Neural cell (in vitro differentiated cells): ENCODE measurements around the gene RITA1. TPM values are rescaled to one million over a fixed set of nuclear protein-coding genes. Genes with fewer than 3 reads are reported as not detected.

Source experiments
- H2AFZ ChIP-seq: fragments of 200-600, 300-800 bp; sonication (generic), shearing (Covaris generic); 2 replicates; pipeline ENCODE4 v1.6.0; 2014; ENCODE audit warnings: low read depth, mild to moderate bottlenecking, antibody characterized with exemption, low read length, moderate library complexity
- H3F3A ChIP-seq: fragments of 200-600 bp; shearing (Covaris generic); 2 replicates; pipeline ENCODE4 v1.6.1; 2016; ENCODE audit warnings: mild to moderate bottlenecking, moderate library complexity, mixed read lengths, antibody characterized with exemption, low read length; ENCODE audit not compliant: insufficient read depth, poor library complexity, severe bottlenecking
- H3K27ac ChIP-seq: fragments of 200-600, 300-800 bp; sonication (generic), shearing (Covaris generic); 2 replicates; pipeline ENCODE4 v1.5.1; 2014; ENCODE audit warnings: mild to moderate bottlenecking, low read length, moderate library complexity
- H3K27me3 ChIP-seq: fragments of 300-800, 200-600 bp; sonication (generic), shearing (Covaris generic); 2 replicates; pipeline ENCODE4 v1.6.0; 2014; ENCODE audit warnings: mild to moderate bottlenecking, low read depth, low read length, moderate library complexity; ENCODE audit not compliant: insufficient read depth
- H3K36me3 ChIP-seq: fragments of 300-800, 200-600 bp; sonication (generic), shearing (Covaris generic); 2 replicates; pipeline ENCODE4 v1.5.1; 2014; ENCODE audit warnings: mild to moderate bottlenecking, antibody characterized with exemption, low read length, moderate library complexity; ENCODE audit not compliant: insufficient read depth
- H3K4me2 ChIP-seq: fragments of 300-800, 200-600 bp; sonication (generic), shearing (Covaris generic); 2 replicates; pipeline ENCODE4 v1.6.0; 2014; ENCODE audit warnings: mild to moderate bottlenecking, low read length
- H3K4me3 ChIP-seq: fragments of 300-800, 200-600 bp; sonication (generic), shearing (Covaris generic); 2 replicates; pipeline ENCODE4 v1.5.1; 2014; ENCODE audit warnings: mild to moderate bottlenecking, low read length, moderate library complexity
- H3K79me2 ChIP-seq: fragments of 200-600 bp; shearing (Covaris generic); replicated peaks from 2 replicates; pipeline ENCODE4 v1.6.0; 2014; ENCODE audit warnings: mild to moderate bottlenecking, low read length, moderate library complexity; ENCODE audit not compliant: insufficient read depth
- H3K9ac ChIP-seq: fragments of 300-800, 200-600 bp; sonication (generic), shearing (Covaris generic); 2 replicates; pipeline ENCODE4 v1.6.1; 2016; ENCODE audit warnings: mild to moderate bottlenecking, low read length, mixed read lengths
- H3K9me2 ChIP-seq: fragments of 200-600 bp; shearing (Covaris generic); 2 replicates; pipeline ENCODE4 v1.6.1; 2016; ENCODE audit warnings: mild to moderate bottlenecking, low read length, mixed read lengths; ENCODE audit not compliant: insufficient read depth
- H3K9me3 ChIP-seq: fragments of 200-600, 300-800 bp; sonication (generic), shearing (Covaris generic); 2 replicates; pipeline ENCODE4 v1.6.1; 2016; ENCODE audit warnings: mild to moderate bottlenecking, mixed run types, low read length, moderate library complexity, mixed read lengths
- H4K20me1 ChIP-seq: fragments of 200-600 bp; shearing (Covaris generic); 2 replicates; pipeline ENCODE4 v1.6.1; 2016; ENCODE audit warnings: mild to moderate bottlenecking, mixed run types; ENCODE audit not compliant: insufficient read depth
- EP300 ChIP-seq: fragments of 450-650 bp; conservative IDR thresholded peaks from 2 replicates; pipeline ENCODE4 v1.6.1; 2014; ENCODE audit warnings: antibody characterized with exemption, mild to moderate bottlenecking, moderate library complexity; ENCODE audit not compliant: poor library complexity, severe bottlenecking
- EZH2 ChIP-seq: fragments of 200-600, 300-800 bp; shearing (Covaris generic), sonication (generic); IDR thresholded peaks from 2 replicates; pipeline ENCODE4 v1.6.1; 2014; ENCODE audit warnings: antibody characterized with exemption, low read length, borderline replicate concordance, mild to moderate bottlenecking; ENCODE audit not compliant: insufficient read depth, poor library complexity, severe bottlenecking
- MXI1 ChIP-seq: fragments of 450-650 bp; conservative IDR thresholded peaks from 2 replicates; pipeline ENCODE4 v1.6.1; 2014; ENCODE audit warnings: antibody characterized with exemption, mild to moderate bottlenecking; ENCODE audit not compliant: poor library complexity, severe bottlenecking
- POLR2AphosphoS5 ChIP-seq: IDR thresholded peaks from 2 replicates; pipeline ENCODE4 v1.6.1; 2012
- RAD21 ChIP-seq: fragments of 450-650 bp; conservative IDR thresholded peaks from 2 replicates; pipeline ENCODE4 v1.6.1; 2014; ENCODE audit warnings: antibody characterized with exemption, mild to moderate bottlenecking, moderate library complexity
- SMC3 ChIP-seq: fragments of 450-650 bp; conservative IDR thresholded peaks from 2 replicates; pipeline ENCODE4 v1.6.1; 2014; ENCODE audit warnings: antibody characterized with exemption, mild to moderate bottlenecking, moderate library complexity; ENCODE audit not compliant: poor library complexity
- TAF1 ChIP-seq: IDR thresholded peaks from 2 replicates; pipeline ENCODE4 v1.6.1; 2012; ENCODE audit warnings: low read depth
- polyA plus RNA-seq: library from polyadenylated mRNA; depleted of rRNA; stranded (reverse); fragments of >200 nt; gene quantifications from 2 replicates; pipeline ENCODE4 v1.2.3, GENCODE V29; 2014
- TF ChIP-seq, protein P1 (sequence below): IDR thresholded peaks from 2 replicates; pipeline ENCODE4 v1.6.1; 2012; ENCODE audit warnings: borderline replicate concordance
- TF ChIP-seq, protein P2 (sequence below): fragments of 450-650 bp; IDR thresholded peaks from 2 replicates; pipeline ENCODE4 v1.5.1; 2014; ENCODE audit warnings: antibody characterized with exemption, mild to moderate bottlenecking, moderate library complexity; ENCODE audit not compliant: poor library complexity, severe bottlenecking

RITA1 gene
- polyA plus RNA-seq, 1 donor from 2014 or later, result 23.3 TPM

DNA sequence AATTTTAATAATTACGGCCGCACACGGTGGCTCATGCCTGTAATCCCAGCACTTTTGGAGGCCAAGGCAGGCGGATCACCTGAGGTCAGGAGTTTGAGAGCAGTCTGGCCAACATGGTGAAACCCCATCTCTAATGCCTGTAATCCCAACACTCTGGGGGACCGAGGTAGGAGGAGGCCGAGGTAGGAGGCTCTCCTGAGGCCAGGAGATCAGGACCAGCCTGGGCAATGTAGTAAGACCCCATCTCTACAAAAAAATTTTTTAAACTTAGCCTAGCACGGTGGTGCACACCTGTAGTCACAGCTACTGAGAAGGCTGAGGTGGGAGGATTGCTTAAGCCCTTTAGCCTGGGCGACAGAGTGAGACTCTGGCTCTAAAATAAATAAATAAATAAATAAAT lies 41.6 kb upstream of the RITA1 start:
- no peaks in the 10 kb centered on the region for H4K20me1 ChIP-seq
- no peak overlapping the region for H3K4me2 ChIP-seq
- no peaks in the 10 kb centered on the region for H3K36me3 ChIP-seq
- H3K27me3 ChIP-seq, result no peaks in the 10 kb centered on the region
- no peaks in the 10 kb centered on the region for H3K9me3 ChIP-seq
- H3K9ac ChIP-seq, result no peak overlapping the region
- H3F3A ChIP-seq, result no peaks in the 10 kb centered on the region
- no peak overlapping the region for H2AFZ ChIP-seq
- TF ChIP-seq, protein P1, sequence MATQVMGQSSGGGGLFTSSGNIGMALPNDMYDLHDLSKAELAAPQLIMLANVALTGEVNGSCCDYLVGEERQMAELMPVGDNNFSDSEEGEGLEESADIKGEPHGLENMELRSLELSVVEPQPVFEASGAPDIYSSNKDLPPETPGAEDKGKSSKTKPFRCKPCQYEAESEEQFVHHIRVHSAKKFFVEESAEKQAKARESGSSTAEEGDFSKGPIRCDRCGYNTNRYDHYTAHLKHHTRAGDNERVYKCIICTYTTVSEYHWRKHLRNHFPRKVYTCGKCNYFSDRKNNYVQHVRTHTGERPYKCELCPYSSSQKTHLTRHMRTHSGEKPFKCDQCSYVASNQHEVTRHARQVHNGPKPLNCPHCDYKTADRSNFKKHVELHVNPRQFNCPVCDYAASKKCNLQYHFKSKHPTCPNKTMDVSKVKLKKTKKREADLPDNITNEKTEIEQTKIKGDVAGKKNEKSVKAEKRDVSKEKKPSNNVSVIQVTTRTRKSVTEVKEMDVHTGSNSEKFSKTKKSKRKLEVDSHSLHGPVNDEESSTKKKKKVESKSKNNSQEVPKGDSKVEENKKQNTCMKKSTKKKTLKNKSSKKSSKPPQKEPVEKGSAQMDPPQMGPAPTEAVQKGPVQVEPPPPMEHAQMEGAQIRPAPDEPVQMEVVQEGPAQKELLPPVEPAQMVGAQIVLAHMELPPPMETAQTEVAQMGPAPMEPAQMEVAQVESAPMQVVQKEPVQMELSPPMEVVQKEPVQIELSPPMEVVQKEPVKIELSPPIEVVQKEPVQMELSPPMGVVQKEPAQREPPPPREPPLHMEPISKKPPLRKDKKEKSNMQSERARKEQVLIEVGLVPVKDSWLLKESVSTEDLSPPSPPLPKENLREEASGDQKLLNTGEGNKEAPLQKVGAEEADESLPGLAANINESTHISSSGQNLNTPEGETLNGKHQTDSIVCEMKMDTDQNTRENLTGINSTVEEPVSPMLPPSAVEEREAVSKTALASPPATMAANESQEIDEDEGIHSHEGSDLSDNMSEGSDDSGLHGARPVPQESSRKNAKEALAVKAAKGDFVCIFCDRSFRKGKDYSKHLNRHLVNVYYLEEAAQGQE, result no peak
- no peak for TF ChIP-seq TAF1
- no peak overlapping the region for H3K4me3 ChIP-seq
- H3K79me2 ChIP-seq, result no peaks in the 10 kb centered on the region
- H3K27ac ChIP-seq, result no peak overlapping the region
- H3K9me2 ChIP-seq, result no peaks in the 10 kb centered on the region

DNA sequence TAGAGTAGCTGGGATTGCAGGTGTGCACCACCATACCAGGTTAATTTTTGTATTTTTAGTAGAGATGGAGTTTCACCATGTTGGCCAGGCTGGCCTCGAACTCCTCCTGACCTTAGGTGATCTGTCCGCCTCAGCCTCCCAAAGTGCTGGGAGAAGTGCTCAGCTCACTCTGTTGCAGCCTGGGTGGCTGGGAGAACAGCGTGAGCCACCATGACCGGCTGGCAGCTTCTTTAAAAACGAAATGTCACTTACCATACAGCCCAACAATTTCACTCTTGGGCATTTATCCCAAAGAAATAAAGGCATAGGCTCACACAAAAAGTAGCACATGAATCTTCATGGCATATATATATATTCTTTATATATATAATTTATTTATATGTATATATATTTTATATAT lies 40.7 kb upstream of the RITA1 start:
- no peak overlapping the region for H3K4me2 ChIP-seq

More for the DNA sequence above, 40.7 kb upstream of the RITA1 start:
- Histone ChIP-seq H3K9ac (no peak overlapping the region), H3K27ac (no peak overlapping the region), H3K9me2 (no peaks in the 10 kb centered on the region), H3K9me3 (no peaks in the 10 kb centered on the region), H3K27me3 (no peaks in the 10 kb centered on the region), H3K36me3 (no peaks in the 10 kb centered on the region), H2AFZ (no peak overlapping the region), H3K79me2 (no peaks in the 10 kb centered on the region), H3F3A (no peaks in the 10 kb centered on the region), H3K4me3 (no peak overlapping the region), H4K20me1 (no peaks in the 10 kb centered on the region)
- TF ChIP-seq, protein P2, sequence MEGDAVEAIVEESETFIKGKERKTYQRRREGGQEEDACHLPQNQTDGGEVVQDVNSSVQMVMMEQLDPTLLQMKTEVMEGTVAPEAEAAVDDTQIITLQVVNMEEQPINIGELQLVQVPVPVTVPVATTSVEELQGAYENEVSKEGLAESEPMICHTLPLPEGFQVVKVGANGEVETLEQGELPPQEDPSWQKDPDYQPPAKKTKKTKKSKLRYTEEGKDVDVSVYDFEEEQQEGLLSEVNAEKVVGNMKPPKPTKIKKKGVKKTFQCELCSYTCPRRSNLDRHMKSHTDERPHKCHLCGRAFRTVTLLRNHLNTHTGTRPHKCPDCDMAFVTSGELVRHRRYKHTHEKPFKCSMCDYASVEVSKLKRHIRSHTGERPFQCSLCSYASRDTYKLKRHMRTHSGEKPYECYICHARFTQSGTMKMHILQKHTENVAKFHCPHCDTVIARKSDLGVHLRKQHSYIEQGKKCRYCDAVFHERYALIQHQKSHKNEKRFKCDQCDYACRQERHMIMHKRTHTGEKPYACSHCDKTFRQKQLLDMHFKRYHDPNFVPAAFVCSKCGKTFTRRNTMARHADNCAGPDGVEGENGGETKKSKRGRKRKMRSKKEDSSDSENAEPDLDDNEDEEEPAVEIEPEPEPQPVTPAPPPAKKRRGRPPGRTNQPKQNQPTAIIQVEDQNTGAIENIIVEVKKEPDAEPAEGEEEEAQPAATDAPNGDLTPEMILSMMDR, result no peak
- TF ChIP-seq MXI1 (no peak), EP300 (no peak), RAD21 (no peak), EZH2 (no peak), POLR2AphosphoS5 (no peak), SMC3 (no peak), TAF1 (no peak)
- TF ChIP-seq, protein P1, result no peak
